CD8-positive, alpha-beta memory T cell (primary cell): ENCODE data around the gene TRMT112. TPM values are rescaled to one million over a fixed set of nuclear protein-coding genes. Genes with fewer than 3 reads are reported as not detected.
"Not testable (repeated sequence)": the region's sequence is repeated elsewhere in the genome, so short reads cannot be mapped to it uniquely, and the experiment has no call there.

ENCODE experiments used
- CTCF ChIA-PET: fragments of 350-600 bp; sonication (Branson Sonifier 250); formaldehyde crosslinking; loops from one replicate; lab custom pipeline; 2021; ENCODE audit warnings: antibody characterized with exemption; lab: Charles Lee
- POLR2A ChIA-PET: fragments of 350-600 bp; sonication (Branson Sonifier 250); formaldehyde crosslinking; loops from one replicate; lab custom pipeline; 2021; ENCODE audit warnings: antibody characterized with exemption; lab: Charles Lee
- DNase-seq, 5 donors: peaks; one replicate each; pipeline versions ENCODE4 v3.0.0 to v3.0.0-alpha.2; 2020 to 2022; ENCODE audit warnings: mixed read lengths in 1 of 5
- H3K27ac ChIP-seq: one replicate; pipeline ENCODE4 v1.7.0; 2013; ENCODE audit warnings: low read depth, mild to moderate bottlenecking, low read length, moderate library complexity
- H3K27me3 ChIP-seq: 2 replicates; pipeline ENCODE4 v1.7.0; 2013; ENCODE audit warnings: low read length, mild to moderate bottlenecking; ENCODE audit not compliant: insufficient read depth, poor library complexity, severe bottlenecking
- H3K36me3 ChIP-seq: 2 replicates; pipeline ENCODE4 v1.7.0; 2013; ENCODE audit warnings: mild to moderate bottlenecking, low read length, moderate library complexity; ENCODE audit not compliant: insufficient read depth
- H3K4me1 ChIP-seq: 2 replicates; pipeline ENCODE4 v1.7.0; 2013; ENCODE audit warnings: mild to moderate bottlenecking, low read length, moderate library complexity; ENCODE audit not compliant: insufficient read depth
- H3K4me3 ChIP-seq: 2 replicates; pipeline ENCODE4 v1.7.0; 2013; ENCODE audit warnings: mild to moderate bottlenecking, low read length
- H3K9me3 ChIP-seq: 2 replicates; pipeline ENCODE4 v1.7.0; 2013; ENCODE audit warnings: mild to moderate bottlenecking, low read length
- H3K27ac Mint-ChIP-seq, 8 donors: one replicate each; pipeline ENCODE4 v1.8.0; 2020 to 2021; ENCODE audit warnings: mixed read lengths in 8 of 8, mild to moderate bottlenecking in 6 of 8, inconsistent platforms in 3 of 8, moderate library complexity in 3 of 8
- H3K27me3 Mint-ChIP-seq, 2 donors: one replicate each; pipeline ENCODE4 v1.8.0; 2020 to 2021; ENCODE audit warnings: mixed read lengths in 2 of 2, mild to moderate bottlenecking in 1 of 2, moderate library complexity in 1 of 2
- H3K36me3 Mint-ChIP-seq, 3 donors: one replicate each; pipeline ENCODE4 v1.8.0; 2020 to 2021; ENCODE audit warnings: mixed read lengths in 3 of 3, inconsistent platforms in 1 of 3, mild to moderate bottlenecking in 1 of 3
- H3K4me1 Mint-ChIP-seq, 3 donors: one replicate each; pipeline ENCODE4 v1.8.0; 2020 to 2021; ENCODE audit warnings: mixed read lengths in 3 of 3, inconsistent platforms in 1 of 3, mild to moderate bottlenecking in 1 of 3
- H3K4me3 Mint-ChIP-seq, 7 donors: one replicate each; pipeline ENCODE4 v1.8.0; 2020 to 2021; ENCODE audit warnings: mixed read lengths in 7 of 7, mild to moderate bottlenecking in 6 of 7, moderate library complexity in 4 of 7, inconsistent platforms in 2 of 7
- H3K9me3 Mint-ChIP-seq, 5 donors: one replicate each; pipeline ENCODE4 v1.8.0; 2020 to 2022; ENCODE audit warnings: mixed read lengths in 5 of 5, mild to moderate bottlenecking in 3 of 5, moderate library complexity in 2 of 5, inconsistent platforms in 1 of 5
- polyA plus RNA-seq: library from polyadenylated mRNA; unstranded; fragments of 300-500 nt; fragmentation: Illumina TruSeq; gene quantifications from one replicate; pipeline ENCODE4 v1.2.3, GENCODE V29; 2021
- total RNA-seq, 2 experiments: library from RNA; stranded (reverse); gene quantifications; one replicate each; pipeline ENCODE4 v1.2.3, GENCODE V29; 2021

TRMT112 gene
- total and polyA plus RNA-seq, 3 experiments from 2014 or later, result 327 to 467 (median 332) TPM

DNA sequence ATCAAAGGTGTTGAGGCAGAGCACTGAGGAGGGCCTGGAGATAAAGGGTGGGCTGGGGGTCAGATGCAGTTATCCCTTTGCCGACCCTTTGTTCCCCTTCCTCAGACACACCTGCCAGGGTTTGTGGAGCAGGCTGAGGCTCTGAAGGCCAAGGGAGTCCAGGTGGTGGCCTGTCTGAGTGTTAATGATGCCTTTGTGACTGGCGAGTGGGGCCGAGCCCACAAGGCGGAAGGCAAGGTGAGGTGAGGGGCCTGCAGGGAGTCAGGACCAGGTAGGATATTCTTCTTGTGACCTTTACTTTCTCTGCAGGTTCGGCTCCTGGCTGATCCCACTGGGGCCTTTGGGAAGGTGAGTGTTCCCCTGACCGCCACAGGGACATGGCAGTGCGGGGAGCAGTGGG lies 3.2 kb upstream of the TRMT112 start:
- POLR2A ChIA-PET, result no interaction called here

DNA sequence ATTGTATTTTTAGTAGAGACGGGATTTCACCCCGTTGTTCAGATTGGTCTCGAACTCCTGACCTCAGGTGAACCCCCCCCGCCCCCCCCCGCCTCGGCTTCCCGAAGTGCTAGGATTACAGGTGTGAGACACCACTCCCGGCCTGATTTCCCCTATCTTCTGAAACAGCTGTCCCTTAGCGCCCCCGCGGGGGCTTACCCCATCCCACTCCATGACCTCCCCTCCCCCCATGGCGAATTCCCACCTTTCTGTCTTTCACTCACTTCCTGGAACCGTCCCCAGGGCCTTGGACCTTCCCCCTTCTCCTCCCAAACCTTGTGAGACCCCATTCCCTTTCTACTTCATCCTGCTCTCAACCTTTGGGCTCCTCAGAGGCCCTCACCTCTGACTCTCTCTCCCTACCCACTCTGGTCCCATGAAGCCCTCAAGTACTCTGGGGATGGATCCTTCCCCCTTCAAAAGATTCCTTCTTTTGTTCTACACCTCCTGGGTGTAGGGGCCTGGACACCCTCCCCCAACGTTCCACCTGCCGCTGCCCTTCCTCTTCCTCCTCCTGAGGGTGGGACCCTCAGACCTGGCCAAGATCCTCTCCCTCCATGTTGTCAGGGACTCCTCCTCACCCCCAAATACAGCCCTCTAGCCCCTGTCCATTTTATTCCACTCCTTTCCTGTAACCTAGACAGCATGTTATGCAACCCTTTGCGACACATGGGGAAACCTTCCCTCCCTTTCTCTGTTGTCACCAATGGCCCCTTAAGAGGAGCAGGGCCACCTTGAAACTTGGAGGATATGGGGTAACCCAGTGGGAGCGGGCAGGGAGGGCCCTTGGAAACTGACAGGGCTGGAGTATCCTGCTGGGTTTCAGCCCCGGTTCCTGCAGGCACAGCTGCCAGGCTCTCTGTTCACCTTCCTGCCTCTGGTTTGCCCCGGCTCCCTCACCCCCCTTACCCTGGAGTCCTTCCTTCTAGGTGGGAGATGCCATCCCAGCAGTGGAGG lies 1.7 kb upstream of the TRMT112 start:
- no peaks in the 10 kb centered on the region for H3K36me3 ChIP-seq
- peak overlapping the region; percentile 89 to 97 (median 94) for H3K4me3 Mint-ChIP-seq
- H3K27me3 ChIP-seq, result no peaks in the 10 kb centered on the region
- H3K4me1 ChIP-seq, result peaks cover 14% of the 10 kb centered on the region
- no peak for DNase-seq
- H3K9me3 ChIP-seq, result no peaks in the 10 kb centered on the region
- ChIA-PET CTCF (interaction anchor here (2.9 to 3.6 kb wide), 3 partner anchors 13 to 21 kb away, joined by 34 to 61 read pairs (median 42); partner anchors contain the start of genes CCDC88B and ESRRA), POLR2A (interaction anchor here (1.1 to 3.4 kb wide), 5 partner anchors 15 to 816 kb away, joined by 3 to 42 read pairs (median 28); partner anchors contain the start of genes CCDC88B, ESRRA and SYVN1)
- H3K27me3 Mint-ChIP-seq, result peaks cover 0 to 7% of the 10 kb centered on the region in 2 donors
- no peaks in the 10 kb centered on the region for H3K9me3 Mint-ChIP-seq
- H3K27ac Mint-ChIP-seq, result peak overlapping the region; percentile 98 to 100 (median 99)
- H3K36me3 Mint-ChIP-seq, result peaks cover 4 to 60% (median 5%) of the 10 kb centered on the region in 3 donors
- H3K4me3 ChIP-seq, result peak overlapping the region; percentile 93
- peak overlapping the region; percentile 97 for H3K27ac ChIP-seq
- peaks cover 26 to 41% (median 29%) of the 10 kb centered on the region in 3 donors for H3K4me1 Mint-ChIP-seq

More for the DNA sequence above, 3.2 kb upstream of the TRMT112 start:
- H3K36me3 ChIP-seq, result no peaks in the 10 kb centered on the region
- no peaks in the 10 kb centered on the region for H3K27me3 ChIP-seq
- peaks cover 0 to 7% of the 10 kb centered on the region in 2 donors for H3K27me3 Mint-ChIP-seq
- peaks cover 14% of the 10 kb centered on the region for H3K4me1 ChIP-seq
- peak overlapping the region in 4 of 8 donors; percentile 33 to 79 (median 51) for H3K27ac Mint-ChIP-seq
- DNase-seq, result no peak
- H3K9me3 ChIP-seq, result no peaks in the 10 kb centered on the region
- no peaks in the 10 kb centered on the region for H3K9me3 Mint-ChIP-seq
- CTCF ChIA-PET, result no interaction called here
- H3K4me1 Mint-ChIP-seq, result peaks cover 26 to 41% (median 27%) of the 10 kb centered on the region in 3 donors
- peaks cover 4 to 47% (median 4%) of the 10 kb centered on the region in 3 donors for H3K36me3 Mint-ChIP-seq
- H3K4me3 ChIP-seq, result no peak overlapping the region
- H3K27ac ChIP-seq, result no peak overlapping the region
- no peak overlapping the region for H3K4me3 Mint-ChIP-seq

- POLR2A ChIA-PET, result interaction anchor here (0.5 to 3.4 kb wide), 29 partner anchors 9 to 1591 kb away, joined by 3 to 42 read pairs (median 4); partner anchors contain the start of genes BAD, CCDC88B, ESRRA and FERMT3
- peaks cover 4 to 62% (median 5%) of the 10 kb centered on the region in 3 donors for H3K36me3 Mint-ChIP-seq
- peaks cover 28 to 43% (median 30%) of the 10 kb centered on the region in 3 donors for H3K4me1 Mint-ChIP-seq
- Histone ChIP-seq H3K9me3 (no peaks in the 10 kb centered on the region), H3K27ac (peak within 1 kb of the TSS; percentile 97), H3K27me3 (no peaks in the 10 kb centered on the region), H3K4me3 (peak within 1 kb of the TSS; percentile 93), H3K36me3 (no peaks in the 10 kb centered on the region), H3K4me1 (peaks cover 14% of the 10 kb centered on the region)
- H3K4me3 Mint-ChIP-seq, result peak within 1 kb of the TSS; percentile 89 to 97 (median 94)
- DNase-seq, result peak; percentile 92 to 98 (median 97)
- H3K9me3 Mint-ChIP-seq, result no peaks in the 10 kb centered on the region
- H3K27me3 Mint-ChIP-seq, result peaks cover 0 to 7% of the 10 kb centered on the region in 2 donors
- CTCF ChIA-PET, result interaction anchor here (0.7 to 3.6 kb wide), 27 partner anchors 9 to 370 kb away, joined by 3 to 61 read pairs (median 5); partner anchors contain the start of genes BAD, CCDC88B, ESRRA and FERMT3
- peak within 1 kb of the TSS; percentile 98 to 100 (median 99) for H3K27ac Mint-ChIP-seq
Observed at GRCh38 chr11:64317961-64318765, 804 bp upstream of the TRMT112 start, which contains the start of gene PRDX5. TSS of gene PRDX5 (plus strand) at chr11:64318121. CDS start at chr11:64318216, 95 bp downstream.

- Histone ChIP-seq H3K36me3 (no peaks in the 10 kb centered on the region), H3K27ac (peak overlapping the region; percentile 97), H3K4me1 (peaks cover 14% of the 10 kb centered on the region), H3K4me3 (peak overlapping the region; percentile 77), H3K27me3 (no peaks in the 10 kb centered on the region), H3K9me3 (no peaks in the 10 kb centered on the region)
- no peaks in the 10 kb centered on the region for H3K9me3 Mint-ChIP-seq
- peaks cover 4 to 67% (median 10%) of the 10 kb centered on the region in 3 donors for H3K36me3 Mint-ChIP-seq
- ChIA-PET CTCF (interaction anchor here (0.9 to 3.6 kb wide), 19 partner anchors 12 to 427 kb away, joined by 3 to 61 read pairs (median 4); partner anchors contain the start of genes BAD, CATSPERZ, CCDC88B and ESRRA), POLR2A (interaction anchor here (0.9 to 3.4 kb wide), 16 partner anchors 10 to 1461 kb away, joined by 3 to 42 read pairs (median 10); partner anchors contain the start of genes BAD, CCDC88B, ESRRA and FERMT3)
- H3K4me3 Mint-ChIP-seq, result peak overlapping the region; percentile 89 to 97 (median 94)
- H3K4me1 Mint-ChIP-seq, result peaks cover 36 to 52% (median 37%) of the 10 kb centered on the region in 3 donors
- H3K27me3 Mint-ChIP-seq, result peaks cover 0 to 7% of the 10 kb centered on the region in 2 donors
- peak in 3 of 5 donors; percentile 37 to 64 (median 39) for DNase-seq
- peak overlapping the region; percentile 98 to 100 (median 99) for H3K27ac Mint-ChIP-seq
Observed at GRCh38 chr11:64316672-64317324, 561 bp downstream of the TRMT112 start.

GRCh38 chr11:64315667-64316526 lies 1.5 kb downstream of the TRMT112 start:
- not testable (repeated sequence) for DNase-seq, H3K9me3 ChIP-seq, H3K27me3 Mint-ChIP-seq, H3K9me3 Mint-ChIP-seq, H3K4me3 ChIP-seq, H3K27me3 ChIP-seq, H3K36me3 ChIP-seq
- peaks cover 14% of the 10 kb centered on the region for H3K4me1 ChIP-seq
- POLR2A ChIA-PET, result interaction anchor here (0.5 to 3.4 kb wide), 3 partner anchors 26 to 111 kb away, joined by 4 to 33 read pairs (median 16); no protein-coding TSS in a partner anchor
- CTCF ChIA-PET, result interaction anchor here (1.2 to 3.6 kb wide), 6 partner anchors 11 to 45 kb away, joined by 4 to 61 read pairs (median 24); partner anchors contain the start of genes CATSPERZ, CCDC88B and ESRRA
- H3K4me1 Mint-ChIP-seq, result peaks cover 38 to 52% (median 40%) of the 10 kb centered on the region in 3 donors
- peak overlapping the region; percentile 89 to 97 (median 94) for H3K4me3 Mint-ChIP-seq
- peak overlapping the region; percentile 98 to 100 (median 99) for H3K27ac Mint-ChIP-seq
- peaks cover 1 to 61% (median 7%) of the 10 kb centered on the region in 3 donors for H3K36me3 Mint-ChIP-seq
- peak overlapping the region; percentile 97 for H3K27ac ChIP-seq

GRCh38 chr11:64314805-64315561 lies 2.4 kb downstream of the TRMT112 start:
- Histone ChIP-seq H3K36me3 (no peaks in the 10 kb centered on the region), H3K27me3 (no peaks in the 10 kb centered on the region), H3K4me3 (no peak overlapping the region), H3K27ac (no peak overlapping the region), H3K9me3 (no peaks in the 10 kb centered on the region), H3K4me1 (peaks cover 14% of the 10 kb centered on the region)
- peaks cover 0 to 56% (median 6%) of the 10 kb centered on the region in 3 donors for H3K36me3 Mint-ChIP-seq
- H3K27me3 Mint-ChIP-seq, result peaks cover 0 to 7% of the 10 kb centered on the region in 2 donors
- peak overlapping the region in 3 of 7 donors; percentile 5 to 62 (median 12) for H3K4me3 Mint-ChIP-seq
- no peaks in the 10 kb centered on the region for H3K9me3 Mint-ChIP-seq
- H3K27ac Mint-ChIP-seq, result peak overlapping the region in 5 of 8 donors; percentile 15 to 80 (median 38)
- POLR2A ChIA-PET, result no interaction called here
- no peak for DNase-seq
- CTCF ChIA-PET, result no interaction called here
- H3K4me1 Mint-ChIP-seq, result peaks cover 40 to 48% (median 41%) of the 10 kb centered on the region in 3 donors
